T-helper 9 cell (primary cell): Measurements from ENCODE around the gene FBXL15.

Experiments used
- DNase-seq: peaks from one replicate; pipeline ENCODE4 v3.0.0-alpha.2; 2020
- total RNA-seq, 2 donors: gene quantifications; one replicate each; lab custom pipeline; 2026; lab: John Stamatoyannopoulos, UW

The FBXL15 gene
- total RNA-seq: 14.2 to 22.2 reads per million in 2 donors

DNA sequence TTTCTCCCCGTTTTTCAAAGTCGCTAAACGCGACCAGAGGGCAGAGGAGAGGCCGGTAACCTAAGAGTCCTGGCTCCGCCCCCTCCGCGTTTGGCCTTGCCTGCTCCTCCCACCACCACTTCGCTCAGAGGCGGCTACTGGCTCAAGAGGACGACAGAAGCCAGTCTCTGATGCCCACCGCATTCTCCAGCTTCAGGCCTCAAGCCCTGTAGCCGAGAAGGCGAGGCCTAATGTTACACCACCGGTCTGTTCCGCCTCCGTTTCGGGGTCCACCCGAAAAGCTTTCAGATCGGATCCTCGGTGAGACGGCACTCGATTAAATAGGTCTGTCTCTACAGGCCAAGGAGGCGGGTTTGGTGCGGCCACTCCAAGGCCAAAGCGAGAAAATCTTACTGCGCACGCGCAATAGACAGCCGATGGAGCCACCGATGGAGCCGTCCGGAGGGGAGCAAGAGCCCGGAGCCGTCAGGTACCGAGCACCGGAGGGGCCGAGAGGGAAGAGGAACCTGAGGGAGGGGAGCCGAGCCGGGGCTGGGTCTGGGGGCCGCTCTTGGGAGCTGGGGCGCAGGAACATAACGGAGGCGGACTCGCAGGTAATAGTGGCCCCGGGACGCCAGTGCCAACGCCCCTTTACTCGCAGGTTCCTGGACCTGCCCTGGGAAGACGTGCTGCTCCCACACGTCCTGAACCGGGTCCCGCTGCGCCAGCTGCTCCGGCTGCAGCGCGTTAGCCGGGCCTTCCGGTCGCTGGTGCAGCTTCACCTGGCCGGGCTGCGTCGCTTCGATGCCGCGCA is at the start of gene FBXL15:
Gene FBXL15, plus strand, starts transcription at position 123 of the 793 bp plus-strand sequence. Its CDS starts 294 bp downstream, at position 417.
- DNase-seq: peak; percentile 88

DNA sequence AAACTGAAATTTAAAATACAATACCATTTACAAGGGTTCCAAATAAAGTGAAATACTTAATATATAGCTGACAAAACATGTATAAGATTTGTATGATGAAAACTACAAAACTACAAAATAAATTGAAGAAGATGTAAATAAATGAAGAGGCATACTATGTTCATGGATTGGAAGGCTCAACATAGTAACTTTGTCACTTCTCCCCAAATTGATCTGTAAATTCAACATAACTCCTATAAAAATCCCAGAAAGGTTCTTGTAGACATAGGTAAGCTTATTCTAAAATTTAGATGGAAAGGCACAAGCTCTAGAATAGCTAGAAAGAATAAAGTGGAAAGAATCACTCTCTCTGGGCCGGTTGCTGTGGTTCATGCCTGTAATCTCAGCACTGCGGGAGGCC is 49.3 kb upstream of the FBXL15 start:
- DNase-seq: no peak

DNA sequence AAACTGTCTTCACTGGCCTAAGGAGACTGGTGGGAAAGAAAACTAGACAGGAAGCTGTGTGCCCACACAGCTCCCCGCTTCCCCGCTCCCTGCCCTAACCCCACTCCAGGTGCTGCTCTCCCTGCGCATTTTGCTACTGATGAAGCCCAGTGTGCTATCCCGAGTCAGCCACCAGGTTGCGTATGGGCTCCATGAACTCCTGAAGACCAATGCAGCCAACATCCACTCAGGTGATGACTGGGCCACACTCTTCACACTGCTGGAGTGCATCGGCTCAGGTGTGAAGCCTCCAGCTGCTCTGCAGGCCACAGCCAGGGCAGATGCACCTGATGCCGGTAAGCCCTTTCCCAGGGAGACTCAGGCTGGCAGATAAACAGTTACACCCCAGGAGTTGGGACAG is 45.4 kb upstream of the FBXL15 start:
- no peak for DNase-seq

DNA sequence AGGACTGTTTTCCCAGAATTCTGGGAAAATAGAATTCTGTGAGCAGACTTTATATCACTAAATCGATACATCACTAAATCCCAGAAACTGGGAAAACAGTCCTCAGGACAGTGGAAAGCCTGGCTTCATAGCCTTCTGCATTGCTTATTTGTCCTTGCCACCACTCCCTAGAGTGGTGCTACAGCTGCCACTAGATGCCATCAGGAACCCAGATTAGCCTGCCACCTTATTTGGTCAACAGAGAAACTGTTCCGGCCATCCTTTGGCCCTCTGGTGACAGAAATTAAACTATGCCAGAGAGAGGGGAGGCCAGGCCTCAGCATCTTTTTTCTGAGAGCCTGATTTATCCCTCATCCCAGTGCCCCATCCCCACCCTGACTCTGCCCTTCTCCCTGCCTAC is 44.8 kb upstream of the FBXL15 start:
- no peak for DNase-seq

DNA sequence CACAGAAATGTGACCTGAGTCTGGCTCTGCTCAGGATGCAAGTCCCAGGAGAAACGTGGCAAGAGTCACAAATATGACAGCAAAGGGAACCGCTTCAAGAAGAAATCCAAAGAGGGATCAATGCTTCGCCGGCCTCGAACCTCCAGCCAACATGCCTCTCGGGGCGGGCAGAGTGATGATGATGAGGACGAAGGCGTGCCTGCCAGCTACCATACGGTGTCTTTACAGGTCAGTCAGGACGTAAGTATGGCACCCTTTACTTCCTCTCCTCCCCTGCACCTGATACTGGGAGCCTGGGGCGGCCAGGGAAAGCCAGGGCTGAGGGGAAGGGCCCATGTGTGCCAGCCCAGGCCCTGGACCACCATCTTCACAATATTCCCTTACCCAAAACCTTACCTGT is 43.7 kb upstream of the FBXL15 start:
- no peak for DNase-seq

GRCh38 chr10:102379383-102379782 is 41.3 kb upstream of the FBXL15 start:
- no peak for DNase-seq

DNA sequence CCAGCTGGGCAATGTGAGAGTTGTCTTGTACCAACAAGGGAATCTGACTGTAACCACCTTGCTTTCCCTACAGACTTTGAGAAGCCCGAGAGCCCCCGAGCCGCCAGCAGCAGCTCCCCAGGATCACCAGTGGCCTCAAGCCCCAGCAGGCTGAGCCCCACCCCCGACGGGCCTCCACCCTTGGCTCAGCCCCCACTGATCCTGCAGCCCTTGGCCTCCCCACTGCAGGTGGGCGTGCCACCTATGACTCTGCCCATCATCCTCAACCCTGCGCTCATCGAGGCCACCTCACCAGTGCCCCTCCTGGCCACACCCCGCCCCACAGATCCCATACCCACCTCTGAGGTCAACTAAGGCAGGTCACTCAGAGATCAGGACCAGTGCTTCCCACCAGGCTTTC is 38.7 kb upstream of the FBXL15 start:
- DNase-seq: no peak

DNA sequence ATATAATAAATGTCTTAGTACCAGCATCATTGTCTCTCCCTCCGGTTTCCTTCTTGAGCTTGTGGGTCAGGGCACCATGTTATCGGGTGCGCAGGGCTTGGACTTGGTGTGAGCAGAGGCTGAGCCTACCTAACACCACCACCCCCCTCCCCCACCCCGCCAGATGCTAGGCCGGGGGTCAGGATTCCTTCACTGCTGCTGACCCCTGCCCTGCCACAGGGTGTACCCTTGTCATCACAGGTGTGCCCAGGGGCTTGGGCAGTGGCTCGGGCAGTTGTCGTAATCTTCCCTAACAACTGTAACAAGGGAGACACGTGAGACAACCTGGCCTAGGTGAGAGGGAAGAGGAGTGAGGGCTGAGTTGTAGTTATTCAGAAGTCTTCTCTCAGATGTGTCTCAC is 37.8 kb upstream of the FBXL15 start:
- DNase-seq: no peak

DNA sequence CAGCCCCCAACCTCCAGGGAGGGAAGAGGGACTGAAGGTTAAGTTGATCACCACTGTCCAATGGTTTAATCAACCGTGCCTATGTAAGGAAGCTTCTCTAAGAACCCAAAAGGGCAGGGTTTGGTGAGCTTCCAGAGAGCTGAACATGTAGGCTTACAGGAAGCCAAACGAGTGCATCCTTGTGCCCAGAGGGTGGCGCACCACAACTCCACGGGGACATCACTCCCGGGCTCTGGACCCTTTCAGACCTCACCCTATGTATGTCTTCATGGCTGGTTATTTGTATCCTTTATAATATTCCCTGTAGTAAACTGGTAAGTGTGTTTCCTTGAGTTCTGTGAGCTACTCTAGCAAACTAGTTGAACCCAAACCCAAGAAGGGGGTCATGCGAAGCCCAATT is 36.6 kb upstream of the FBXL15 start:
- DNase-seq: no peak

GRCh38 chr10:102384606-102385429 is 35.8 kb upstream of the FBXL15 start:
- DNase-seq: no peak

GRCh38 chr10:102389894-102390293 is 30.7 kb upstream of the FBXL15 start:
- no peak for DNase-seq

DNA sequence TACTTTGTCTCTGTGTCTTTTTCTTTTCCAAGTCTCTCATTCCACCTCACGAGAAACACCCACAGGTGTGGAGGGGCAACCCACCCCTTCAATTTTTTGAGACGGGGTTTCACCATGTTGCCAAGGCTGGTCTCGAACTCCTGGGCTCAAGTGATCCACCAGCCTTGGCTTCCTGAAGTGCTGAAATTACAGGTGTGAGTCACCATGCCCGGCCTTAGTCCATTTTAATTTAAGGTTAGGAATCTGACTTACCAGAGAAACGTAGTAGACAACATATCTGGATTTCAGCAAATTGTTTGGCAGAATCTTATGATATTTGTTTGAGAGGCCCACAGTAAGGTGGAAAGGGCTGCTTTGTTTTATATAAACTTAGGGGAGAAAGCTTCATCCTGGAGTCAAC is 28.3 kb upstream of the FBXL15 start:
- no peak for DNase-seq

DNA sequence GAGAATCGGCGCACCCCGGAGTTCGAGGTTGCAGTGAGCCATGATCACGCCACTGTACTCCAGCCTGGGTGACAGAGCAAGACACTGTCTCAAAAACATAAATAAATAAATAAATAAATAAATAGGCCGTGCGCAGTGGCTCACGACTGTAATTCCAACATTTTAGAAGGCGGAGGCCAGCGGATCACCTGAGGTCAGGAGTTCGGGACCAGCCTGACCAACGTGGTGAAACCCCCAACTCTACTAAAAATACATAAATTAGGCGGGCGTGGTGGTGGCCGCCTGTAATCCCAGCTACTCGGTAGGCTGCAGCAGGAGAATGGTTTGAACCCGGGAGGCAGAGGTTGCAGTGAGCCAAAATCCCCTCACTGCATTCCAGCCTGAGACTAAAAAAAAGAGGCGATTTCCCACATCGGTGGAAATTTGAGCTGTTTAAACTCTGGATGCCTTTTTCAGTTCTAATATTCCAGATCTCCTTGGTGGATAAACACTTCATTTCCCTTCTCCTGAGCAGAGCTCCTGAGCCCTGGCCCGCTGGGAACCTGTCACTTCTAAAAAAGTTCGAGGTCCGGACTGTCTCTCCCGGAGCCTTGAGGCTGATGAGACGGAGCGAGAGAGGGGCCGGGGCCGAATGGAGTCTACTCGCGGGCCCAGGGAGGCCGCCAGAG is 27.1 kb upstream of the FBXL15 start:
- no peak for DNase-seq

DNA sequence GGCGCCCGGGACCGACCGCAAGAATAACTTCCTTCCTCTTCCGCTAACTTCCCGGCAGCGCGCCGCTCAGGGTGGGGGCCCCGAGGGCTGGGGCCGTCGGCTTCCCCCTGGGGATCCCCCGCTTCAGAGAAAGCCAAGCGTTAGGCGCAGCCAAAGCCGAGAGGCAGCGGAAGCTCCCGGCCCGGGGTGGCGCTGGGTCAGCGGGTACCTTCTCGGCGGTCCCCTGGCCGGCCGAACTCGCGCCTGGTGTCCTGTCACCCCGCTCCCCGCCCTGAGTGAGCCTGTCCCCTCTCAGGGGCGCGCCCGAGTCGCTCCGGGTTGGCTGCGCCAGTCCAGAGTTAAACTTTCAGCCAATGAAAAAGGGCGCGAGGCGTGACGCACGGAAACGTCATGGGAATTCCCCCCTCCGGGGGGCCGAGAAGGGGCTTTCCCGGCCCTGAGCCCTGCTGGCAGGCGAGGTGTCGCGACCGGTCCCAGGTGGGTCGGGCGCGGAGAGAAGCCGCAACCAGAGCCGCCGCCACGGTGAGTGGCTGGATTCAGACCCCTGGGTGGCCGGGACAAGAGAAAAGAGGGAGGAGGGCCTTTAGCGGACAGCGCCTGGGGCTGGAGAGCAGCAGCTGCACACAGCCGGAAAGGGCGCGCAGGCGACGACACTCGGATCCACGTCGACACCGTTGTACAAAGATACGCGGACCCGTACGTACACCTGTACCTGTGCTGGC is 26.4 kb upstream of the FBXL15 start:
- DNase-seq: peak; percentile 98

- peak; percentile 60 for DNase-seq
These were observed 25.7 kb upstream of the FBXL15 start for GRCh38 chr10:102394801-102395399.

DNA sequence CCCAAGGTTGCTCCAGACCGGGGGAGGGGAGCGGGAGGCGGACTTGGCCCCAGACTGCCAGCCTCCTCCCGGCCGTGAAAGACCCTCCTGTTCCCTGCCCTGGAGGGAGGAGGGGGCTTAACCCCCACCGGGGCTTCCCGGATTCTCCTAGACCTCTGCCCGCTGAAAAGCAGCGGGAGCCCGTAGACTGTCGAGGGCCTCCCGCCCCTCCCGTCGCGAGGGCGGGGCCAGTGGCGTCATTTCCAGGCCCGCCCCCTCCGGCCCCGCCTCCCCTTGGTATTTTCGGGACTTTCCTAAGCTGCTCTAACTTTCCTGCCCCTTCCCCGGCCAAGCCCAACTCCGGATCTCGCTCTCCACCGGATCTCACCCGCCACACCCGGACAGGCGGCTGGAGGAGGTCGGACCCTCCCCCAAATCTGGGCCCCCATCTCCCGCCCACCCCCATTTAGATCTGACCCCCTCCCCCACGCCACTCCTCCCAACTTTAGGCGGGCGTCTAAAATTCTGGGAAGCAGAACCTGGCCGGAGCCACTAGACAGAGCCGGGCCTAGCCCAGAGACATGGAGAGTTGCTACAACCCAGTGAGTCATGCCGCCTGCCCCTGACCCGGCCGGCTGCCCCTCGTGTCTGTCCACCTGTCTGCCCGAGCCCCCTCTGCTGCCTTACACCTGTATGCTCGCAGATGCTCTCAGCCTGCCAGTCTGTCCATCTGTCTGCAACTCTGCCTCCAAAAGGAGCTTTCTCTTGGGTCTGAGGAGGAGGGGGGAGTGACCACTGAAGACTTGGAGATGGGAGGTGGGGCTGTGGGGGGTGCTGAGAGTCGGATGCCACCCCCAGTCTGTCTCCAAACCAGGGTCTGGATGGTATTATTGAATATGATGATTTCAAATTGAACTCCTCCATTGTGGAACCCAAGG is 25.0 kb upstream of the FBXL15 start, which contains the start of gene NFKB2:
Gene NFKB2, plus strand, starts transcription at position 306 of the 917 bp plus-strand sequence. Its CDS starts 255 bp downstream, at position 561.
- peak; percentile 92 for DNase-seq

DNA sequence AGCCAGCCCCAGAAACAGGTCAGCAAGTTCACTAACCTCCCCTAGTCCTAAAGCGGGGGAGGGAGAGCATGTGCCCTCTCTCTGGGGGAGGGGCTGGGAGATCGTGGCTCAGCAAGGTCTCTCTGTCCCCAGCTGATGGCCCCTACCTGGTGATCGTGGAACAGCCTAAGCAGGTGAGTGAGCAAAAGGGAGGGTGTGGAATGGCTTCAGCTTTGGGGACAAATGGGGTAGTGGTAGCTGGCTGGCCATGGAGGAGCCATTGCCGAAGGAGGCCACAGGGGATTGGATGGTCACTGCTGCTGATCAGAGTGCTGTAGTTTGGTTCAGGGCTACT is 24.4 kb upstream of the FBXL15 start:
- no peak for DNase-seq

- DNase-seq: no peak
These were observed 23.9 kb upstream of the FBXL15 start for GRCh38 chr10:102396730-102397151.

- DNase-seq: no peak
These were observed 23.1 kb upstream of the FBXL15 start for GRCh38 chr10:102397222-102398171.
